IMR-90 (cell line): ENCODE measurements around the gene C12orf57. TPM values are rescaled to one million over a fixed set of nuclear protein-coding genes. Genes with fewer than 3 reads are reported as not detected.

Experiments used
- ATAC-seq: fragments of 200-7000 bp; cut with Tn5 transposase; 2 replicates; pipeline ENCODE4 v1.9.1; 2020; ENCODE audit warnings: low read depth, mild to moderate bottlenecking, moderate library complexity
- BruUV-seq: library from RNA; stranded (reverse); fragments of 400-500 nt; replicated peaks from 2 replicates; lab custom pipeline; 2021; lab: Mats Ljungman, UMichigan
- CTCF ChIA-PET: fragments of 300-600 bp; formaldehyde crosslinking; extraction: SDS; loops from one replicate; lab custom pipeline; 2021; ENCODE audit warnings: antibody characterized with exemption; lab: Yijun Ruan, JAX
- POLR2A ChIA-PET: fragments of 300-600 bp; sonication (Branson Sonifier 250); formaldehyde crosslinking; loops from one replicate; lab custom pipeline; 2022; ENCODE audit warnings: antibody characterized with exemption; ENCODE audit not compliant: unreplicated experiment; lab: Charles Lee
- DNase-seq: peaks from one replicate; pipeline ENCODE4 v3.0.0; 2013
- H2AFZ ChIP-seq: replicated peaks from 2 replicates; pipeline ENCODE3; 2013; ENCODE audit warnings: low read length, mild to moderate bottlenecking; ENCODE audit not compliant: poor library complexity
- H2AK5ac ChIP-seq: 2 replicates; pipeline ENCODE4 v1.6.1; 2013; ENCODE audit warnings: low read depth, low read length, inconsistent platforms
- H2AK9ac ChIP-seq: replicated peaks from 2 replicates; pipeline ENCODE3; 2013; ENCODE audit warnings: mild to moderate bottlenecking, low read depth, low read length, moderate library complexity; ENCODE audit not compliant: poor library complexity
- H2BK120ac ChIP-seq: 2 replicates; pipeline ENCODE4 v1.6.1; 2013; ENCODE audit warnings: low read depth, low read length, inconsistent platforms
- H2BK15ac ChIP-seq: 3 replicates; pipeline ENCODE4 v1.6.1; 2013; ENCODE audit warnings: low read depth, low read length, inconsistent platforms
- H2BK20ac ChIP-seq: 2 replicates; pipeline ENCODE4 v1.6.1; 2013; ENCODE audit warnings: low read depth, mild to moderate bottlenecking, inconsistent platforms, low read length, moderate library complexity
- H2BK5ac ChIP-seq: 2 replicates; pipeline ENCODE4 v1.6.1; 2013; ENCODE audit warnings: mild to moderate bottlenecking, low read depth, low read length, inconsistent platforms; ENCODE audit not compliant: poor library complexity, severe bottlenecking
- H3K14ac ChIP-seq: replicated peaks from 2 replicates; pipeline ENCODE4 v1.6.1; 2013; ENCODE audit warnings: low read depth, low read length, inconsistent platforms
- H3K18ac ChIP-seq: 2 replicates; pipeline ENCODE4 v1.6.1; 2013; ENCODE audit warnings: low read depth, low read length, control low read depth
- H3K23ac ChIP-seq: 2 replicates; pipeline ENCODE4 v1.6.1; 2013; ENCODE audit warnings: low read depth, low read length, inconsistent platforms
- H3K27ac ChIP-seq: 2 replicates; pipeline ENCODE4 v1.5.1; 2013; ENCODE audit warnings: mild to moderate bottlenecking, control low read depth, low read length; ENCODE audit not compliant: insufficient read depth
- H3K27me3 ChIP-seq: 2 replicates; pipeline ENCODE4 v1.6.1; 2013; ENCODE audit warnings: low read length; ENCODE audit not compliant: control insufficient read depth, insufficient read depth
- H3K36me3 ChIP-seq: 2 replicates; pipeline ENCODE4 v1.6.1; 2013; ENCODE audit warnings: low read length, mixed read lengths; ENCODE audit not compliant: control insufficient read depth, insufficient read depth
- H3K4ac ChIP-seq: 2 replicates; pipeline ENCODE4 v1.6.1; 2013; ENCODE audit warnings: low read depth, low read length, inconsistent platforms
- H3K4me1 ChIP-seq: 2 replicates; pipeline ENCODE4 v1.6.1; 2013; ENCODE audit warnings: low read length, mixed read lengths; ENCODE audit not compliant: control insufficient read depth, insufficient read depth
- H3K4me2 ChIP-seq: 2 replicates; pipeline ENCODE4 v1.6.1; 2013; ENCODE audit warnings: low read depth, mild to moderate bottlenecking, control low read depth, low read length, moderate library complexity
- H3K4me3 ChIP-seq: 2 replicates; pipeline ENCODE4 v1.5.1; 2013; ENCODE audit warnings: low read depth, mild to moderate bottlenecking, control low read depth, low read length, moderate library complexity; ENCODE audit not compliant: insufficient read depth
- H3K56ac ChIP-seq: 2 replicates; pipeline ENCODE4 v1.6.1; 2013; ENCODE audit warnings: low read length, inconsistent platforms; ENCODE audit not compliant: insufficient read depth; ENCODE audit errors: extremely low read depth
- H3K79me1 ChIP-seq, 2 experiments: 2 replicates each; pipeline ENCODE4 v1.6.1; 2013; ENCODE audit warnings: low read length in 2 of 2, inconsistent platforms in 1 of 2, low read depth in 1 of 2
- H3K9ac ChIP-seq: 2 replicates; pipeline ENCODE4 v1.6.1; 2013; ENCODE audit warnings: low read depth, low read length, control low read depth
- H3K9me1 ChIP-seq: 2 replicates; pipeline ENCODE4 v1.6.1; 2013; ENCODE audit warnings: low read length, inconsistent platforms; ENCODE audit not compliant: insufficient read depth
- H3K9me3 ChIP-seq: 2 replicates; pipeline ENCODE4 v1.6.1; 2013; ENCODE audit warnings: low read length; ENCODE audit not compliant: control insufficient read depth, insufficient read depth
- H4K20me1 ChIP-seq: 2 replicates; pipeline ENCODE4 v1.6.1; 2013; ENCODE audit warnings: low read length, inconsistent platforms; ENCODE audit not compliant: insufficient read depth
- H4K5ac ChIP-seq: 2 replicates; pipeline ENCODE4 v1.6.1; 2013; ENCODE audit warnings: mild to moderate bottlenecking, low read depth, low read length, control low read depth
- H4K8ac ChIP-seq, 2 experiments: 2 replicates each; pipeline ENCODE4 v1.6.1; 2013; ENCODE audit warnings: low read depth in 2 of 2, low read length in 2 of 2, control low read depth in 1 of 2, inconsistent platforms in 1 of 2
- H4K91ac ChIP-seq: 2 replicates; pipeline ENCODE4 v1.6.1; 2013; ENCODE audit warnings: low read depth, low read length, inconsistent platforms; ENCODE audit not compliant: insufficient read depth
- SMC3 ChIP-seq: fragments of 150-350 bp; IDR thresholded peaks from 2 replicates; pipeline ENCODE4 v1.6.1; 2016; ENCODE audit warnings: low read depth, mild to moderate bottlenecking, antibody characterized with exemption, low read length, moderate library complexity
- WGBS, 2 experiments: methylation state at CpG; one replicate each; pipeline versions ENCODE4 v1.1.5 to v1.1.7; 2013; ENCODE audit warnings: missing lambda C conversion rate in 2 of 2; ENCODE audit not compliant: insufficient read length in 1 of 2; ENCODE audit errors: extremely low coverage in 2 of 2; 5-methylcytosine and 5-hydroxymethylcytosine counted together
- dilution Hi-C: fragments of 300-500 bp; cut with HindIII; formaldehyde crosslinking; loops from one replicate; pipeline ENCODE4 v1.14.3; 2018; ENCODE audit warnings: low sequenced_read_pairs; ENCODE audit not compliant: unreplicated experiment
- in situ Hi-C: fragments of 300-500 bp; cut with MboI; formaldehyde crosslinking; loops from 3 replicates; pipeline ENCODE4 v1.14.3; 2019; ENCODE audit warnings: low sequenced_read_pairs, inconsistent platforms, mixed read lengths
- intact Hi-C: fragments of 100-400 bp; cut with micrococcal nuclease; formaldehyde crosslinking; loops from 2 replicates; pipeline ENCODE4 v1.10.0; 2022
- polyA plus RNA-seq, 3 experiments: library from polyadenylated mRNA; depleted of rRNA; stranded (reverse); fragments of >200 nt; gene quantifications; 2 replicates each; pipeline ENCODE4 v1.2.3, GENCODE V29; 2012; ENCODE audit warnings: low replicate concordance in 1 of 3
- total RNA-seq: library from RNA; depleted of rRNA; stranded (reverse); fragments of >200 nt; gene quantifications from 2 replicates; pipeline ENCODE4 v1.2.3, GENCODE V29; 2012
- TF ChIP-seq, protein P1 (sequence below): fragments of 150-350 bp; IDR thresholded peaks from 2 replicates; pipeline ENCODE4 v1.6.1; 2017; ENCODE audit warnings: mild to moderate bottlenecking, antibody characterized with exemption, low read length, low read depth
- TF ChIP-seq, protein P2 (sequence below): fragments of 150-350 bp; IDR thresholded peaks from 2 replicates; pipeline ENCODE4 v1.6.1; 2016; ENCODE audit warnings: low read depth, mild to moderate bottlenecking, low read length, moderate library complexity, borderline replicate concordance

Gene C12orf57
- total and polyA plus RNA-seq, 2 of the 4 experiments (the other 2 are of a cell fraction): 238 to 530 TPM

DNA sequence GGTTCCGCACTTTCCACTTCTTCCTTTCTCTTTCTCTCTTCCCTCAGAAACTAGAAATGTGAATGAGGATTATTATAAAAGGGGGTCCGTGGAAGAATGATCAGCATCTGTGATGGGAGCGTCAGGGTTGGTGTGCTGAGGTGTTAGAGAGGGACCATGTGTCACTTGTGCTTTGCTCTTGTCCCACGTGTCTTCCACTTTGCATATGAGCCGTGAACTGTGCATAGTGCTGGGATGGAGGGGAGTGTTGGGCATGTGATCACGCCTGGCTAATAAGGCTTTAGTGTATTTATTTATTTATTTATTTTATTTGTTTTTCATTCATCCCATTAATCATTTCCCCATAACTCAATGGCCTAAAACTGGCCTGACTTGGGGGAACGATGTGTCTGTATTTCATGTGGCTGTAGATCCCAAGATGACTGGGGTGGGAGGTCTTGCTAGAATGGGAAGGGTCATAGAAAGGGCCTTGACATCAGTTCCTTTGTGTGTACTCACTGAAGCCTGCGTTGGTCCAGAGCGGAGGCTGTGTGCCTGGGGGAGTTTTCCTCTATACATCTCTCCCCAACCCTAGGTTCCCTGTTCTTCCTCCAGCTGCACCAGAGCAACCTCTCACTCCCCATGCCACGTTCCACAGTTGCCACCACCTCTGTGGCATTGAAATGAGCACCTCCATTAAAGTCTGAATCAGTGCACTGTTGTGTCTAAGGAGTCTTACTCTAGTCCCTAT, 20.7 kb upstream of the C12orf57 start:
- CTCF ChIA-PET: interaction anchor here (1.7 to 1.8 kb wide), 2 partner anchors 9 to 14 kb away, joined by 5 to 7 read pairs; partner anchors contain the start of gene ENO2
- Histone ChIP-seq H3K4me2 (no peak overlapping the region), H3K14ac (no peak overlapping the region), H3K4me1 (peaks cover 20% of the 10 kb centered on the region), H4K91ac (no peak overlapping the region), H3K27ac (no peak overlapping the region), H2AK5ac (no peak overlapping the region), H2BK5ac (no peak overlapping the region), H3K18ac (no peak overlapping the region), H3K9me1 (peaks cover 6% of the 10 kb centered on the region; the same call in 1 of the 2 replicates), H3K23ac (no peak overlapping the region), H2AFZ (no peak overlapping the region), H4K5ac (no peak overlapping the region), H3K79me1 (peaks cover 16 to 22% of the 10 kb centered on the region in 2 experiments; a peak in 3 of 4 replicates), H4K20me1 (no peaks in the 10 kb centered on the region; the same call in 1 of the 2 replicates), H2AK9ac (no peak overlapping the region), H3K27me3 (no peaks in the 10 kb centered on the region), H2BK20ac (no peak overlapping the region), H3K56ac (no peak overlapping the region), H3K4ac (no peak overlapping the region), H2BK120ac (no peak overlapping the region), H3K4me3 (no peak overlapping the region), H4K8ac (no peak overlapping the region), H3K36me3 (peaks cover 34% of the 10 kb centered on the region), H3K9me3 (no peaks in the 10 kb centered on the region), H3K9ac (no peak overlapping the region), H2BK15ac (no peak overlapping the region)
- in situ Hi-C loops: no loop called here
- POLR2A ChIA-PET: no interaction called here
- dilution Hi-C loops: no loop called here
- intact Hi-C loops: no loop called here
- TF ChIP-seq, protein P1, sequence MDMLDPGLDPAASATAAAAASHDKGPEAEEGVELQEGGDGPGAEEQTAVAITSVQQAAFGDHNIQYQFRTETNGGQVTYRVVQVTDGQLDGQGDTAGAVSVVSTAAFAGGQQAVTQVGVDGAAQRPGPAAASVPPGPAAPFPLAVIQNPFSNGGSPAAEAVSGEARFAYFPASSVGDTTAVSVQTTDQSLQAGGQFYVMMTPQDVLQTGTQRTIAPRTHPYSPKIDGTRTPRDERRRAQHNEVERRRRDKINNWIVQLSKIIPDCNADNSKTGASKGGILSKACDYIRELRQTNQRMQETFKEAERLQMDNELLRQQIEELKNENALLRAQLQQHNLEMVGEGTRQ: no peak
- TF ChIP-seq SMC3: no peak
- TF ChIP-seq, protein P2, sequence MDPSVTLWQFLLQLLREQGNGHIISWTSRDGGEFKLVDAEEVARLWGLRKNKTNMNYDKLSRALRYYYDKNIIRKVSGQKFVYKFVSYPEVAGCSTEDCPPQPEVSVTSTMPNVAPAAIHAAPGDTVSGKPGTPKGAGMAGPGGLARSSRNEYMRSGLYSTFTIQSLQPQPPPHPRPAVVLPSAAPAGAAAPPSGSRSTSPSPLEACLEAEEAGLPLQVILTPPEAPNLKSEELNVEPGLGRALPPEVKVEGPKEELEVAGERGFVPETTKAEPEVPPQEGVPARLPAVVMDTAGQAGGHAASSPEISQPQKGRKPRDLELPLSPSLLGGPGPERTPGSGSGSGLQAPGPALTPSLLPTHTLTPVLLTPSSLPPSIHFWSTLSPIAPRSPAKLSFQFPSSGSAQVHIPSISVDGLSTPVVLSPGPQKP: no peak
- ATAC-seq (no peak), DNase-seq (no peak)
- 57% methylated on average over 2 of the region's 10 CpGs; no CpG with 5 or more reads in 1 of the 2 experiments for WGBS, 2 experiments
- BruUV-seq: no TSS peak
